ENCODE measurements around the gene WNT10A.

GRCh38 chr2:218834685-218835084 lies 46.0 kb upstream of the WNT10A start:
- TF ChIP-seq CTCF (IDR thresholded peaks at IDR 0.05 in 2 of 3, conservative IDR thresholded peaks at IDR 0.05 in 1 of 3; ENCODE audit: borderline replicate concordance in 1 of 3, insufficient read depth in 1 of 3, low read depth in 2 of 3, low read length in 2 of 3) (no peak), RAD21 (IDR thresholded peaks at IDR 0.05; ENCODE audit: low read depth) (no peak), FOSL1 (IDR thresholded peaks at IDR 0.05; ENCODE audit: low read depth) (no peak), REST (IDR thresholded peaks at IDR 0.05; ENCODE audit: low read depth) (no peak), CEBPB (IDR thresholded peaks at IDR 0.05; ENCODE audit: low read depth) (peak; percentile 39), ZBTB33 (IDR thresholded peaks at IDR 0.05; ENCODE audit: extremely low read depth, insufficient replicate concordance, low read length) (no peak), EZH2 (IDR thresholded peaks at IDR 0.05) (no peak), POLR2A (IDR thresholded peaks at IDR 0.05; ENCODE audit: borderline replicate concordance, extremely low read depth, insufficient read depth, insufficient read length) (no peak), POLR2AphosphoS5 (IDR thresholded peaks at IDR 0.05; ENCODE audit: low read depth, low read length) (no peak), YY1 (IDR thresholded peaks at IDR 0.05; ENCODE audit: extremely low read depth, insufficient replicate concordance, low read depth, low read length) (no peak)
